DND-41 (cell line): ENCODE results near the gene CSNK1G3.

Source experiments
- ATAC-seq: fragments of 200-7000 bp; cut with Tn5 transposase; 3 replicates; pipeline ENCODE4 v1.9.1; 2021; ENCODE audit warnings: low read depth; ENCODE audit not compliant: insufficient read depth
- DNase-seq: peaks from one replicate; pipeline ENCODE4 v3.0.0-alpha.2; 2020
- H2AFZ ChIP-seq: 2 replicates; pipeline ENCODE4 v1.6.0; 2012; ENCODE audit warnings: low read depth, low read length
- H3K27ac ChIP-seq: 2 replicates; pipeline ENCODE4 v1.5.1; 2012; ENCODE audit warnings: low read length, inconsistent platforms
- H3K27me3 ChIP-seq: fragments of 200-600 bp; sonication (generic); 2 replicates; pipeline ENCODE4 v1.6.0; 2012; ENCODE audit warnings: low read length, mild to moderate bottlenecking, inconsistent platforms; ENCODE audit not compliant: insufficient read depth, poor library complexity
- H3K36me3 ChIP-seq: 2 replicates; pipeline ENCODE4 v1.5.1; 2012; ENCODE audit warnings: low read length, inconsistent platforms; ENCODE audit not compliant: insufficient read depth
- H3K4me1 ChIP-seq: 2 replicates; pipeline ENCODE4 v1.5.1; 2012; ENCODE audit warnings: mild to moderate bottlenecking, low read length; ENCODE audit not compliant: insufficient read depth
- H3K4me2 ChIP-seq: 2 replicates; pipeline ENCODE4 v1.6.0; 2012; ENCODE audit warnings: mild to moderate bottlenecking, moderate library complexity, low read length, inconsistent platforms; ENCODE audit not compliant: insufficient read depth
- H3K4me3 ChIP-seq, 2 experiments: fragments of 200-600 bp in 1 of 2; shearing (Covaris generic) in 1 of 2; 2 replicates each; pipeline ENCODE4 v1.5.1; 2012 to 2016; ENCODE audit warnings: inconsistent platforms in 2 of 2, low read length in 2 of 2, mild to moderate bottlenecking in 2 of 2, low read depth in 1 of 2, moderate library complexity in 1 of 2
- H3K79me2 ChIP-seq: 2 replicates; pipeline ENCODE4 v1.6.0; 2012; ENCODE audit warnings: low read length, inconsistent platforms; ENCODE audit not compliant: insufficient read depth
- H3K9ac ChIP-seq: 2 replicates; pipeline ENCODE4 v1.6.0; 2012; ENCODE audit warnings: low read depth, mild to moderate bottlenecking, inconsistent platforms, low read length, moderate library complexity
- H3K9me3 ChIP-seq: 2 replicates; pipeline ENCODE4 v1.5.1; 2012; ENCODE audit warnings: low read length, moderate library complexity, mild to moderate bottlenecking, inconsistent platforms; ENCODE audit not compliant: insufficient read depth, severe bottlenecking
- H4K20me1 ChIP-seq: 2 replicates; pipeline ENCODE4 v1.6.0; 2012; ENCODE audit warnings: low read length; ENCODE audit not compliant: insufficient read depth
- EZH2 ChIP-seq: IDR thresholded peaks from 3 replicates; pipeline ENCODE4 v1.6.1; 2012; ENCODE audit warnings: borderline replicate concordance, low read depth, mild to moderate bottlenecking, moderate library complexity, low read length, inconsistent platforms; ENCODE audit not compliant: severe bottlenecking
- TF ChIP-seq, protein P1 (sequence below): IDR thresholded peaks from 2 replicates; pipeline ENCODE4 v1.5.1; 2012; ENCODE audit warnings: borderline replicate concordance, low read length, moderate library complexity, mild to moderate bottlenecking; ENCODE audit not compliant: poor library complexity, severe bottlenecking; ENCODE audit errors: extremely low read depth

CSNK1G3 gene

DNA sequence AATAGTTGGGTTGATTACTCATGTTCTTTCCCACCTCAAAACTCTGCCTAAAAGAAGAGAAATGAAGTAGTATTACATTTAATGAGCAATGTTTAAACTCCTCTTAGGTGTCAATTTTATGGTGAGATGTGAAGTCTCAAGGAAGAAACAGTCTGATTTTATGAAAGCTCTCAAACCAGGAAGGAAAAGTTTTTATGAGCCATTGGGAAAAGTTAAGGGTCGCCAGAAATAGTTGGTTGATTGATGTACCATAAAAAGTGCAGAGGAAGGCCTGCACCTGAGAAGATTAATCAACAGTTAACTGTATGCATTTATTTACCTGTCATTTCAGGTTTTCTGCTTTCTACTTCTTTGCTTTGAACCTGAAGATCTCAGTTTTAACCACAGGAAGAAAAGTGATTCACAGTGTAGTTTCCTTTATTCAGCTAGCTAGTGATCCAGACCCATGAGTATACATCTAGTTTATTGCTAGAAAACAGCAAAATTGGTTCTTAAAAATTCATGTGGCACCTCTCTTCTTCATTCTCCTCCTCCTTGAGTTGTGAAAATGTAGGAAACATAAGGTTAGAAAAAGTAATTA, 133.1 kb downstream of the CSNK1G3 start:
- Histone ChIP-seq H3K4me2 (no peak overlapping the region), H3K4me1 (no peaks in the 10 kb centered on the region), H3K9ac (no peak overlapping the region), H4K20me1 (no peaks in the 10 kb centered on the region), H3K4me3 (no peak overlapping the region), H3K27ac (no peak overlapping the region), H3K79me2 (no peaks in the 10 kb centered on the region), H3K36me3 (no peaks in the 10 kb centered on the region), H2AFZ (no peak overlapping the region), H3K27me3 (no peaks in the 10 kb centered on the region), H3K9me3 (peaks cover 2% of the 10 kb centered on the region)
- no peak for DNase-seq
- ATAC-seq = no peak
- TF ChIP-seq, protein P1, sequence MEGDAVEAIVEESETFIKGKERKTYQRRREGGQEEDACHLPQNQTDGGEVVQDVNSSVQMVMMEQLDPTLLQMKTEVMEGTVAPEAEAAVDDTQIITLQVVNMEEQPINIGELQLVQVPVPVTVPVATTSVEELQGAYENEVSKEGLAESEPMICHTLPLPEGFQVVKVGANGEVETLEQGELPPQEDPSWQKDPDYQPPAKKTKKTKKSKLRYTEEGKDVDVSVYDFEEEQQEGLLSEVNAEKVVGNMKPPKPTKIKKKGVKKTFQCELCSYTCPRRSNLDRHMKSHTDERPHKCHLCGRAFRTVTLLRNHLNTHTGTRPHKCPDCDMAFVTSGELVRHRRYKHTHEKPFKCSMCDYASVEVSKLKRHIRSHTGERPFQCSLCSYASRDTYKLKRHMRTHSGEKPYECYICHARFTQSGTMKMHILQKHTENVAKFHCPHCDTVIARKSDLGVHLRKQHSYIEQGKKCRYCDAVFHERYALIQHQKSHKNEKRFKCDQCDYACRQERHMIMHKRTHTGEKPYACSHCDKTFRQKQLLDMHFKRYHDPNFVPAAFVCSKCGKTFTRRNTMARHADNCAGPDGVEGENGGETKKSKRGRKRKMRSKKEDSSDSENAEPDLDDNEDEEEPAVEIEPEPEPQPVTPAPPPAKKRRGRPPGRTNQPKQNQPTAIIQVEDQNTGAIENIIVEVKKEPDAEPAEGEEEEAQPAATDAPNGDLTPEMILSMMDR = no peak
- no peak for TF ChIP-seq EZH2

DNA sequence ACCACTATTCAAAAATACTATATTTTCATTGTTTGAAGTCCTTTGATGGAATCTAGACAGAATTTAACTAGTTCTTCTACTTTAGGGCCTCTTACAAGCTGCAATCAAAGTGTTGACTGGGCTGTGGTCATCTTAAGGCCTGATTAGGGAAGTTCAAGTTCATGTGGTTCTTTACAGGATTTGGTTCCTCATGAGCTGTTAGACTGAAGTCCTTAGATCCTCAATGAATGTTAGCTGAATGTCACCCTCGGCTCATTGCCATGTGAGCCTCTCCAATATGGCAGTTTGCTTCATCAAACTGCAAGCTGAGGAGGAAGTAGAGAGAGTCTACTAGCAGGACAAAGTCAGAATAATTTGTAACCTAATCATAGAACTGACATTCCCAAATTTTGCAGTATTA, 135.1 kb downstream of the CSNK1G3 start:
- no peak for DNase-seq
- no peaks in the 10 kb centered on the region for H3K36me3 ChIP-seq
- H2AFZ ChIP-seq = no peak overlapping the region
- no peaks in the 10 kb centered on the region for H4K20me1 ChIP-seq
- H3K9ac ChIP-seq = no peak overlapping the region
- peaks cover 2% of the 10 kb centered on the region for H3K9me3 ChIP-seq
- TF ChIP-seq, protein P1 = no peak
- TF ChIP-seq EZH2 = no peak
- no peaks in the 10 kb centered on the region for H3K27me3 ChIP-seq
- H3K27ac ChIP-seq = no peak overlapping the region
- no peaks in the 10 kb centered on the region for H3K4me1 ChIP-seq
- H3K4me3 ChIP-seq = no peak overlapping the region
- H3K4me2 ChIP-seq = no peak overlapping the region
- H3K79me2 ChIP-seq = no peaks in the 10 kb centered on the region
- no peak for ATAC-seq

DNA sequence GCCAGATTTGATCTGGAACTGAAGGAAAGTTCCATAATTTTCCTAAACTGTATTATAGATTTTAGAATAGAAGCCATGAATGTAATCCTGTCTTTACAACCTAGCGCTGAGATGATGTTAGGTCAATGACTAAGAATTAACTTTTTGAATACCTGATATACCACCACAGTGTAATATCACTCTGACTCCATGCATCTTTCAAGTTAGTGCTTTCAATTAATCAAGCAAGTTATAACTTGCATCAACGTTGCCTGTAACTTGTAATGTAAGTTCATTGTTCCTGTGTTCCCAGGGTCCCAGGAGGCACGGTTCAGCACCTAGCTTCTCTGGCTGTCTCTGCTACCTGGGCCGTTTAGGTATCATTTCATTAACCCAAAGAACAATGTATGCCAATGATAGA, 139.3 kb downstream of the CSNK1G3 start:
- DNase-seq (no peak), ATAC-seq (no peak)
- Histone ChIP-seq H3K9ac (no peak overlapping the region), H3K27me3 (no peaks in the 10 kb centered on the region), H3K79me2 (no peaks in the 10 kb centered on the region), H3K9me3 (peaks cover 2% of the 10 kb centered on the region), H3K27ac (no peak overlapping the region), H3K4me1 (no peaks in the 10 kb centered on the region), H4K20me1 (no peaks in the 10 kb centered on the region), H3K4me2 (no peak overlapping the region), H3K36me3 (no peaks in the 10 kb centered on the region), H2AFZ (no peak overlapping the region), H3K4me3 (no peak overlapping the region)
- TF ChIP-seq EZH2 = no peak
- TF ChIP-seq, protein P1 = no peak

DNA sequence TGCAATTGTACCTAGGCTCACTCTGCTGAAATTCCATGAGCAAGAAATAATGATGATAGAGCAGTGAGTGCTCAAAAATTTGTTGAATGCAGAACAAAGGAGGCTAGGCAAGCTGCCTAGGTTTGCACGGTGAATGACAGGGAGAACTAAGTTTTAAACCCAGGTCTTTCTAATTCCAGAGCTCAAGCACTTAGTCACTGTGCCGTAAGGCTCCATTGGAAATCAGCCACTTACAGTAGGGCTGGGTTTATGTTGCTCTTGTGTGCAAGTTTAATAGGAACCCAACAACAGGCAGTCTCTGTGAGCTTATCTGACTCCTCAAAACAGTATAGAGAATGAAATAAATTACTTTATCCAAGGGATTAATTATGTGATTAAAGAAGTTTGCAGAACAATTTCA, 147.0 kb downstream of the CSNK1G3 start:
- Histone ChIP-seq H3K4me2 (no peak overlapping the region), H3K4me1 (no peaks in the 10 kb centered on the region), H3K36me3 (no peaks in the 10 kb centered on the region), H3K9me3 (no peaks in the 10 kb centered on the region), H3K4me3 (no peak overlapping the region), H3K27ac (no peak overlapping the region), H4K20me1 (no peaks in the 10 kb centered on the region), H2AFZ (no peak overlapping the region), H3K27me3 (no peaks in the 10 kb centered on the region), H3K79me2 (no peaks in the 10 kb centered on the region), H3K9ac (no peak overlapping the region)
- no peak for TF ChIP-seq EZH2
- TF ChIP-seq, protein P1 = no peak
- DNase-seq (no peak), ATAC-seq (no peak)
